Sigmoid colon (tissue), 7 donors: ENCODE data around the gene APOA5. TPM values are rescaled to one million over a fixed set of nuclear protein-coding genes. Genes with fewer than 3 reads are reported as not detected.
"Not testable (repeated sequence)": the region's sequence is repeated elsewhere in the genome, so short reads cannot be mapped to it uniquely, and the experiment has no call there.

Experiments
- DNase-seq: peaks from one replicate; pipeline ENCODE4 v3.0.0-alpha.2; 2019
- H3K27ac ChIP-seq, 4 donors: fragments of 200-600 bp; sonication (generic); one replicate each; pipeline ENCODE4 v1.5.1; 2016 to 2019; ENCODE audit warnings: mild to moderate bottlenecking in 1 of 4
- H3K27me3 ChIP-seq, 3 donors: fragments of 200-600 bp; sonication (generic); one replicate each; pipeline ENCODE4 v1.5.1; 2019; ENCODE audit warnings: mild to moderate bottlenecking in 1 of 3
- H3K36me3 ChIP-seq, 4 donors: fragments of 200-600 bp; sonication (generic); one replicate each; pipeline ENCODE4 v1.5.1; 2016 to 2019
- H3K4me1 ChIP-seq, 4 donors: fragments of 200-600 bp; sonication (generic); one replicate each; pipeline ENCODE4 v1.5.1; 2017 to 2019
- H3K4me3 ChIP-seq, 4 donors: fragments of 200-600 bp; sonication (generic); one replicate each; pipeline ENCODE4 v1.5.1; 2017 to 2019; ENCODE audit warnings: mild to moderate bottlenecking in 2 of 4, moderate library complexity in 1 of 4
- H3K9me3 ChIP-seq, 4 donors: fragments of 200-600 bp in 3 of 4; sonication (generic) in 3 of 4; one replicate each; pipeline versions ENCODE4 v1.5.1 to v1.6.1; 2013 to 2019
- CTCF ChIP-seq, 4 experiments: fragments of 450-650 bp in 3 of 4; fragments of 200-600 bp in 1 of 4; IDR thresholded peaks; one replicate each; pipeline ENCODE4 v1.5.1; 2016 to 2019; ENCODE audit warnings: antibody characterized with exemption in 4 of 4, mild to moderate bottlenecking in 3 of 4, moderate library complexity in 2 of 4
- EP300 ChIP-seq, 4 donors: sonication (generic); formaldehyde crosslinking; IDR thresholded peaks; one replicate each; pipeline ENCODE4 v1.6.1; 2017; ENCODE audit warnings: antibody characterized with exemption in 4 of 4
- POLR2A ChIP-seq, 2 donors: fragments of 450-650 bp; IDR thresholded peaks; one replicate each; pipeline ENCODE4 v1.6.1; 2016; ENCODE audit warnings: antibody characterized with exemption in 2 of 2, mild to moderate bottlenecking in 2 of 2, moderate library complexity in 2 of 2
- POLR2AphosphoS5 ChIP-seq, 4 donors: sonication (generic); formaldehyde crosslinking; IDR thresholded peaks; one replicate each; pipeline ENCODE4 v1.6.1; 2017; ENCODE audit warnings: antibody characterized with exemption in 4 of 4
- WGBS, 2 donors: extraction: QIAGEN DNeasy Blood & Tissue Kit; methylation state at CpG; one replicate each; pipeline ENCODE4 v1.1.7; 2013; 5-methylcytosine and 5-hydroxymethylcytosine counted together
- intact Hi-C: fragments of 100-400 bp; cut with DNase I; formaldehyde crosslinking; loops from one replicate; pipeline ENCODE4 v1.15.1; 2023
- polyA plus RNA-seq, 3 donors: library from polyadenylated mRNA; stranded (reverse); fragments of 200-250 nt; gene quantifications; one replicate each; pipeline ENCODE4 v1.2.3, GENCODE V29; 2013
- total RNA-seq, 4 donors: library from RNA; depleted of rRNA; stranded (reverse); fragments of >200 nt; gene quantifications; one replicate each; pipeline ENCODE4 v1.1.0, GENCODE V29; 2016
- donor health status: healthy with polysubstance abuse.
- donor health status: Bipolar disorder and iron deficiency.
- donor health status: healthy.

Gene APOA5
- total and polyA plus RNA-seq, 7 donors: not detected

DNA sequence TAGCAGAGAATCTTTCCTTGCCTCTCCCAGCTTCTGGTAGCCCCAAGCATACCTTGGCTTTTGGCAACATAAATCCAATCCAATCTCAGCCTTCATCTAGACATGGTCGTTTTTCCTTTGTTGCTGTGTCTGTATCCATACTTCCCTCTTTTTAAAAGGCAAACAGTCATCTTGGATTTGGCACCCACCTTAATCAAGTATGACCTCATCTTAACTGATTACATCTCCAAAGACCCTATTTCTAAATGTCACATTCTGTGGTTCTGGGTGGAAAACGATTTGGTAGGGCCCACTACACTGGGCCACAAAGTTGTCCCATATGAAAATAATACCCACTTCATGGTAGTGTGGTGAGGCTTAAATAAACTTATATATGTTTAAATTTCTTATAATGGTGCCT, 19.7 kb downstream of the APOA5 start:
- Histone ChIP-seq H3K27ac (peak overlapping the region; percentile 85 to 93 (median 89)), H3K4me3 (peak overlapping the region; percentile 63 to 88 (median 72)), H3K27me3 (no peaks in the 10 kb centered on the region), H3K36me3 (peaks cover 0 to 35% (median 9%) of the 10 kb centered on the region in 4 donors), H3K9me3 (no peaks in the 10 kb centered on the region), H3K4me1 (peaks cover 0 to 25% (median 18%) of the 10 kb centered on the region in 4 donors)
- 2 to 8% methylated on average over 2 of the region's 2 CpGs for WGBS, 2 donors
- TF ChIP-seq POLR2A (IDR thresholded peaks at IDR 0.05) (no peak), EP300 (IDR thresholded peaks at IDR 0.05) (no peak), POLR2AphosphoS5 (IDR thresholded peaks at IDR 0.05) (no peak), CTCF (IDR thresholded peaks at IDR 0.05) (no peak)
- intact Hi-C loops: no loop called here
- DNase-seq: no peak

- H3K27me3 ChIP-seq: no peaks in the 10 kb centered on the region
- no peak for DNase-seq
- 88 to 90% methylated on average over 2 of the region's 2 CpGs for WGBS, 2 donors
- intact Hi-C loops: no loop called here
- H3K27ac ChIP-seq: no peak overlapping the region
- no peak overlapping the region for H3K4me3 ChIP-seq
- H3K9me3 ChIP-seq: no peaks in the 10 kb centered on the region
- TF ChIP-seq POLR2AphosphoS5 (IDR thresholded peaks at IDR 0.05) (no peak), EP300 (IDR thresholded peaks at IDR 0.05) (no peak), CTCF (IDR thresholded peaks at IDR 0.05) (no peak), POLR2A (IDR thresholded peaks at IDR 0.05) (no peak)
- H3K36me3 ChIP-seq: peaks cover 9 to 85% (median 37%) of the 10 kb centered on the region in 4 donors
- H3K4me1 ChIP-seq: no peaks in the 10 kb centered on the region
Measured at GRCh38 chr11:116762132-116762531, 29.5 kb downstream of the APOA5 start.

GRCh38 chr11:116756044-116756443, 35.6 kb downstream of the APOA5 start:
- H3K27me3 ChIP-seq, DNase-seq, intact Hi-C loops, H3K9me3 ChIP-seq, H3K27ac ChIP-seq, H3K4me1 ChIP-seq, H3K4me3 ChIP-seq: not testable (repeated sequence)
- WGBS, 2 donors: 79 to 84% methylated on average over 8 of the region's 8 CpGs
- peaks cover 0 to 99% (median 41%) of the 10 kb centered on the region in 4 donors for H3K36me3 ChIP-seq

- WGBS, 2 donors: 93 to 94% methylated on average over 2 of the region's 2 CpGs
- H3K27me3 ChIP-seq: no peaks in the 10 kb centered on the region
- no peaks in the 10 kb centered on the region for H3K4me1 ChIP-seq
- H3K4me3 ChIP-seq: no peak overlapping the region
- H3K36me3 ChIP-seq: peaks cover 0 to 100% (median 30%) of the 10 kb centered on the region in 4 donors
- intact Hi-C loops: no loop called here
- TF ChIP-seq EP300 (IDR thresholded peaks at IDR 0.05) (no peak), CTCF (IDR thresholded peaks at IDR 0.05) (no peak), POLR2AphosphoS5 (IDR thresholded peaks at IDR 0.05) (no peak), POLR2A (IDR thresholded peaks at IDR 0.05) (no peak)
- no peak for DNase-seq
- no peaks in the 10 kb centered on the region for H3K9me3 ChIP-seq
- no peak overlapping the region for H3K27ac ChIP-seq
Measured at GRCh38 chr11:116750070-116750718, 41.5 kb downstream of the APOA5 start.

DNA sequence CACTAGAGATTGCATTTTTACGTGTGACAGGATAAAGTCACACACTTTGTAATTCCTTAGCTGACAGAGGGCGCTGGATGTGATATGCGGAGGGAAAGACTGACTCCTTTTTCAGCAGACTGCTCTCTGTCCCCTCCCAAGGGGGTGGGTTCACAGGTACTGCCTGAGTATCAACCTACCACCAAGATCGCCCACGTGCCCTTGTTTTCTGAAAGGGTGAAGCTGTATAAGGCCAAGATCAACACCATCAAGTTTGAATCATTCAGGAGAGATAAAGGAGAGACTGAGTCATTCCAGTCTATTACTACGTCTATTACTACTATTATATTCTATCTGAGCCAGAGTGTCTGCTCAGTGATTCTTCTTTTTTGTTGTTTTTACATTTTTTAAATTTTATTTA, 49.6 kb downstream of the APOA5 start:
- H3K4me3 ChIP-seq: no peak overlapping the region
- no peak for TF ChIP-seq POLR2AphosphoS5 (IDR thresholded peaks at IDR 0.05)
- TF ChIP-seq POLR2A (IDR thresholded peaks at IDR 0.05): no peak
- TF ChIP-seq CTCF (IDR thresholded peaks at IDR 0.05): no peak
- TF ChIP-seq EP300 (IDR thresholded peaks at IDR 0.05): no peak
- H3K4me1 ChIP-seq: no peaks in the 10 kb centered on the region
- H3K27me3 ChIP-seq: no peaks in the 10 kb centered on the region
- intact Hi-C loops: no loop called here
- no peak for DNase-seq
- no peak overlapping the region for H3K27ac ChIP-seq
- WGBS, 2 donors: 90 to 93% methylated on average over 6 of the region's 6 CpGs
- peaks cover 0 to 19% (median 3%) of the 10 kb centered on the region in 4 donors for H3K36me3 ChIP-seq
- no peaks in the 10 kb centered on the region for H3K9me3 ChIP-seq
